PFSK-1 (cell line): ENCODE data around the gene PLCXD3.

Experiments
- FOXP2 ChIP-seq: optimal IDR thresholded peaks from 2 replicates; pipeline ENCODE3; 2011; ENCODE audit warnings: borderline replicate concordance, control low read depth, inconsistent platforms; ENCODE audit not compliant: insufficient read depth; ENCODE audit errors: extremely low read length, extremely low read depth
- POLR2AphosphoS5 ChIP-seq: IDR thresholded peaks from 2 replicates; pipeline ENCODE4 v1.6.1; 2012; ENCODE audit warnings: low read depth, mild to moderate bottlenecking, control low read depth, low read length, moderate library complexity
- SIN3A ChIP-seq: IDR thresholded peaks from 2 replicates; pipeline ENCODE4 v1.6.1; 2012; ENCODE audit warnings: mild to moderate bottlenecking, low read length, moderate library complexity, borderline replicate concordance; ENCODE audit not compliant: insufficient read depth
- TAF1 ChIP-seq: IDR thresholded peaks from 2 replicates; pipeline ENCODE4 v1.6.1; 2012; ENCODE audit warnings: low read length, control low read depth, borderline replicate concordance; ENCODE audit not compliant: insufficient read depth
- TF ChIP-seq, protein P1 (sequence below), 2 experiments: IDR thresholded peaks; 2 replicates each; pipeline versions ENCODE4 v1.6.1 to v1.8.0; 2011 to 2012; ENCODE audit warnings: low read depth in 2 of 2, low read length in 2 of 2, control low read depth in 1 of 2, inconsistent platforms in 1 of 2, mild to moderate bottlenecking in 1 of 2, moderate library complexity in 1 of 2; ENCODE audit not compliant: insufficient read depth in 1 of 2

Gene PLCXD3

DNA sequence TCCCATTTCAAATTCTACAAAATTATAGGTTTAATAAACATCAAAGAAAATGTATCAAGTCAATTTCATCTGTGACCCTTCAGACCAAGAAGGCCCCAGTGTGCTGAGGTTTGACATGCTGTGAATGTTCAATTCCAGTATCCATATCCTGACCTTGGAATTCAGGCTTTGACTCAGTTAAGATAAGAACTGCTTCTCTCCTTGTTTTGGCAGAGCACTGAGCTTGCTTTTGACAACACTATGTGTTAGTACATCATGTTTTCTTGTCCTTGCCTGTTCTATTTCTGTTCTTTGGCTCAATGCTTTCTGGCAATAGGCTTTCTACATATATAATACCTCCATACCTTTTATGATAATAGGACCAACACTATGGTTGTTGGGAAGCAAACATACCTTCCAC, 105.6 kb downstream of the PLCXD3 start:
- TF ChIP-seq POLR2AphosphoS5 (no peak), FOXP2 (no peak), SIN3A (no peak), TAF1 (no peak)
- TF ChIP-seq, protein P1, sequence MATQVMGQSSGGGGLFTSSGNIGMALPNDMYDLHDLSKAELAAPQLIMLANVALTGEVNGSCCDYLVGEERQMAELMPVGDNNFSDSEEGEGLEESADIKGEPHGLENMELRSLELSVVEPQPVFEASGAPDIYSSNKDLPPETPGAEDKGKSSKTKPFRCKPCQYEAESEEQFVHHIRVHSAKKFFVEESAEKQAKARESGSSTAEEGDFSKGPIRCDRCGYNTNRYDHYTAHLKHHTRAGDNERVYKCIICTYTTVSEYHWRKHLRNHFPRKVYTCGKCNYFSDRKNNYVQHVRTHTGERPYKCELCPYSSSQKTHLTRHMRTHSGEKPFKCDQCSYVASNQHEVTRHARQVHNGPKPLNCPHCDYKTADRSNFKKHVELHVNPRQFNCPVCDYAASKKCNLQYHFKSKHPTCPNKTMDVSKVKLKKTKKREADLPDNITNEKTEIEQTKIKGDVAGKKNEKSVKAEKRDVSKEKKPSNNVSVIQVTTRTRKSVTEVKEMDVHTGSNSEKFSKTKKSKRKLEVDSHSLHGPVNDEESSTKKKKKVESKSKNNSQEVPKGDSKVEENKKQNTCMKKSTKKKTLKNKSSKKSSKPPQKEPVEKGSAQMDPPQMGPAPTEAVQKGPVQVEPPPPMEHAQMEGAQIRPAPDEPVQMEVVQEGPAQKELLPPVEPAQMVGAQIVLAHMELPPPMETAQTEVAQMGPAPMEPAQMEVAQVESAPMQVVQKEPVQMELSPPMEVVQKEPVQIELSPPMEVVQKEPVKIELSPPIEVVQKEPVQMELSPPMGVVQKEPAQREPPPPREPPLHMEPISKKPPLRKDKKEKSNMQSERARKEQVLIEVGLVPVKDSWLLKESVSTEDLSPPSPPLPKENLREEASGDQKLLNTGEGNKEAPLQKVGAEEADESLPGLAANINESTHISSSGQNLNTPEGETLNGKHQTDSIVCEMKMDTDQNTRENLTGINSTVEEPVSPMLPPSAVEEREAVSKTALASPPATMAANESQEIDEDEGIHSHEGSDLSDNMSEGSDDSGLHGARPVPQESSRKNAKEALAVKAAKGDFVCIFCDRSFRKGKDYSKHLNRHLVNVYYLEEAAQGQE (IDR thresholded peaks at IDR 0.05; ENCODE audit: insufficient read depth in 1 of 2, low read depth in 2 of 2, low read length in 2 of 2) = no peak

DNA sequence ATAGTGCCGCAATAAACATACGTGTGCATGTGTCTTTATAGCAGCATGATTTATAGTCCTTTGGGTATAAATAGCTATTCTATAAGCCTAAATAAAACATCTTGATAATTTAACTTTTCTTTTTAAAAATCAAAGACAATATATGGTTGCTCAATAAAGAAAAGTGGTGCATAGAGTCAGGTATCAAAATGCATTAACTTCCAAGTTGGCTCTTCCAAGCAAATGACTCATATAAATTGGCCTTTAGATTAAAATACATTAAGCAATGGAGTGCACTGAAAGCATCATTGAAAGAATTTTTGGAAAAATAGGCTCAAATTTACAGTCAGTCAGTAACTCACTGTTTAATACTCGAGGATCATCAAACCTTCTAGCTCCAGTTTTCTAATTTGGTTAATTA, 106.6 kb downstream of the PLCXD3 start:
- TF ChIP-seq FOXP2 (no peak), TAF1 (no peak), POLR2AphosphoS5 (no peak), SIN3A (no peak)
- TF ChIP-seq, protein P1 (IDR thresholded peaks at IDR 0.05; ENCODE audit: insufficient read depth in 1 of 2, low read depth in 2 of 2, low read length in 2 of 2) = no peak

GRCh38 chr5:41402845-41403244, 107.6 kb downstream of the PLCXD3 start:
- TF ChIP-seq TAF1 (no peak), POLR2AphosphoS5 (no peak), FOXP2 (no peak), SIN3A (no peak)
- TF ChIP-seq, protein P1 (IDR thresholded peaks at IDR 0.05; ENCODE audit: insufficient read depth in 1 of 2, low read depth in 2 of 2, low read length in 2 of 2) = no peak

DNA sequence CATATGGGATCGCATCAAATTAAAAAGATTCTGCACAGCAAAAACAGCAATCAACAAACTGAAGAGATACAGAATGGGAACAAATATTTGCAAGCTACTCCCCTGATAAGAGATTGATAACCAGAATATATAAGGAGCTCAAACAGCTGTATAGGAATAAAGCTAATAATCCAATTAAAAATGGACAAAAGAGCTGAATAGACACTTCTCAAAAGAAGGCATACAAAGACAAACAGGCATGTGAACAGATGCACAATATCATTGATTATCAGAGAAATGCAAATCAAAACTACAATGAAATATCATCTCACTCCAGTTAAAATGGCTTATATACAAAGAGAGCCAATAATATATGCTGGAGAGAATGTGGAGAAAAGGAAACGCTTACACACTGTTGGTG, 110.6 kb downstream of the PLCXD3 start:
- no peak for TF ChIP-seq SIN3A
- TF ChIP-seq FOXP2 = no peak
- no peak for TF ChIP-seq TAF1
- TF ChIP-seq, protein P1 (IDR thresholded peaks at IDR 0.05; ENCODE audit: insufficient read depth in 1 of 2, low read depth in 2 of 2, low read length in 2 of 2) = no peak
- TF ChIP-seq POLR2AphosphoS5 = no peak

- TF ChIP-seq POLR2AphosphoS5 (no peak), FOXP2 (no peak), TAF1 (no peak), SIN3A (no peak)
- TF ChIP-seq, protein P1 (IDR thresholded peaks at IDR 0.05; ENCODE audit: insufficient read depth in 1 of 2, low read depth in 2 of 2, low read length in 2 of 2) = no peak
Observed at GRCh38 chr5:41392016-41392415, 118.4 kb downstream of the PLCXD3 start.
